Suprapubic skin (tissue), 4 donors: Measurements from ENCODE around the gene CXorf38.

Experiments
- CTCF ChIP-seq, 2 donors: fragments of 200-600 bp in 1 of 2; fragments of 450-650 bp in 1 of 2; sonication (generic) in 1 of 2; IDR thresholded peaks; one replicate each; pipeline ENCODE4 v1.5.1; 2016 to 2019; ENCODE audit warnings: antibody characterized with exemption in 2 of 2, mild to moderate bottlenecking in 1 of 2, moderate library complexity in 1 of 2
- EP300 ChIP-seq: sonication (generic); formaldehyde crosslinking; IDR thresholded peaks from one replicate; pipeline ENCODE4 v1.6.1; 2017; ENCODE audit warnings: antibody characterized with exemption
- POLR2A ChIP-seq, 2 donors: fragments of 450-650 bp; IDR thresholded peaks; one replicate each; pipeline ENCODE4 v1.6.1; 2017; ENCODE audit warnings: antibody characterized with exemption in 2 of 2, mild to moderate bottlenecking in 2 of 2, moderate library complexity in 2 of 2
- POLR2AphosphoS5 ChIP-seq, 3 donors: sonication (generic); formaldehyde crosslinking; IDR thresholded peaks; one replicate each; pipeline ENCODE4 v1.6.1; 2017; ENCODE audit warnings: antibody characterized with exemption in 3 of 3

- TF ChIP-seq EP300 = no peak
- TF ChIP-seq CTCF (IDR thresholded peaks at IDR 0.05) = no peak
- TF ChIP-seq POLR2A (IDR thresholded peaks at IDR 0.05) = no peak
- TF ChIP-seq POLR2AphosphoS5 (IDR thresholded peaks at IDR 0.05) = no peak
Observed at GRCh38 chrX:40685362-40685918, 38.1 kb upstream of the CXorf38 start.
